ENCODE data around the gene DECR2. TPM values are rescaled to one million over a fixed set of nuclear protein-coding genes. Genes with fewer than 3 reads are reported as not detected.

Gene DECR2
- total and polyA plus RNA-seq, 2 of the 13 experiments (the other 11 are each of a cell fraction or from before 2014, with no cell fraction given), result 36.3 to 44.6 TPM

GRCh38 chr16:370443-370842 is 31.2 kb upstream of the DECR2 start, which contains the start of gene MRPL28 (continued):
- TF ChIP-seq ZNF646 (CRISPR knock-in tag; IDR thresholded peaks at IDR 0.05) (no peak), U2AF2 (IDR thresholded peaks at IDR 0.05; ENCODE audit: low read depth, low read length) (no peak), HNF1A (IDR thresholded peaks at IDR 0.05; ENCODE audit: low read depth) (no peak), HNF1A (CRISPR knock-in tag; IDR thresholded peaks at IDR 0.05; ENCODE audit: borderline replicate concordance) (no peak), ZSCAN5A (CRISPR knock-in tag; IDR thresholded peaks at IDR 0.05; ENCODE audit: borderline replicate concordance) (no peak), NFIC (IDR thresholded peaks at IDR 0.05; ENCODE audit: low read length) (no peak), PAF1 (CRISPR knock-in tag; IDR thresholded peaks at IDR 0.05) (no peak), ZNF253 (CRISPR knock-in tag; IDR thresholded peaks at IDR 0.05; ENCODE audit: borderline replicate concordance) (no peak), ZNF614 (CRISPR knock-in tag; IDR thresholded peaks at IDR 0.05; ENCODE audit: borderline replicate concordance) (0 out of 2 replicates have a peak, but pooled peaks have one; percentile 38), ERF (CRISPR knock-in tag; IDR thresholded peaks at IDR 0.05) (peak; percentile 35; the same call in 1 of the 2 replicates), CENPT (CRISPR knock-in tag; IDR thresholded peaks at IDR 0.05; ENCODE audit: low read depth) (no peak), ZFAT (CRISPR knock-in tag; conservative IDR thresholded peaks at IDR 0.05) (no peak), SAFB2 (CRISPR knock-in tag; IDR thresholded peaks at IDR 0.05; ENCODE audit: borderline replicate concordance, low read depth) (no peak), ZNF558 (CRISPR knock-in tag; IDR thresholded peaks at IDR 0.05; ENCODE audit: borderline replicate concordance) (no peak), ZNF138 (CRISPR knock-in tag; IDR thresholded peaks at IDR 0.05; ENCODE audit: low read depth) (no peak), RBAK (CRISPR knock-in tag; IDR thresholded peaks at IDR 0.05) (no peak)

All from HepG2 (cell line).